Transverse colon (tissue), 4 donors: Measurements from ENCODE around the gene LRP11.

Experiments used
- EP300 ChIP-seq: sonication (generic); formaldehyde crosslinking; IDR thresholded peaks from one replicate; pipeline ENCODE4 v1.6.1; 2017; ENCODE audit warnings: antibody characterized with exemption, low read depth
- POLR2A ChIP-seq: fragments of 450-650 bp; IDR thresholded peaks from one replicate; pipeline ENCODE4 v1.6.1; 2016; ENCODE audit warnings: antibody characterized with exemption, mild to moderate bottlenecking, moderate library complexity
- POLR2AphosphoS5 ChIP-seq, 3 donors: sonication (generic); formaldehyde crosslinking; IDR thresholded peaks; one replicate each; pipeline ENCODE4 v1.6.1; 2016; ENCODE audit warnings: antibody characterized with exemption in 3 of 3
- TF ChIP-seq, protein P1 (sequence below), 5 experiments: fragments of 200-600 bp in 3 of 5; fragments of 450-650 bp in 2 of 5; sonication (generic) in 3 of 5; IDR thresholded peaks; 1 replicate in 2 of 5; 2 replicates in 3 of 5; pipeline ENCODE4 v1.5.1; 2016 to 2017; ENCODE audit warnings: antibody characterized with exemption in 5 of 5, inconsistent platforms in 3 of 5, mild to moderate bottlenecking in 2 of 5, moderate library complexity in 1 of 5

DNA sequence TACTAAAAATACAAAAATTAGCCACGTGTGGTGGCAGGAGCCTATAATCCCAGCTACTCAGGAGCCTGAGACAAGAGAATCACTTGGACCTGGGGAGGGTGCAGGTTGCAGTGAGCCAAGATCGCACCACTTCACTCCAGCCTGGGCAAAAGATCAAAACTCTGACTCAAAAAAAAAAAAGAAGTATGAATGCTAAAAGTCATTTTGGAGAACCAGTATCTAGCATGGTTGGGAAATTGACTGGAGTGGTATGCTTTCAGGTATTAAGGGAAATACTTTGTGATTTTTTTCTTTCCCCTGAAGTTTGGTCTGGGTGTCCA, 84.6 kb downstream of the LRP11 start:
- TF ChIP-seq EP300 (no peak), POLR2A (no peak), POLR2AphosphoS5 (IDR thresholded peaks at IDR 0.05) (no peak)
- TF ChIP-seq, protein P1, sequence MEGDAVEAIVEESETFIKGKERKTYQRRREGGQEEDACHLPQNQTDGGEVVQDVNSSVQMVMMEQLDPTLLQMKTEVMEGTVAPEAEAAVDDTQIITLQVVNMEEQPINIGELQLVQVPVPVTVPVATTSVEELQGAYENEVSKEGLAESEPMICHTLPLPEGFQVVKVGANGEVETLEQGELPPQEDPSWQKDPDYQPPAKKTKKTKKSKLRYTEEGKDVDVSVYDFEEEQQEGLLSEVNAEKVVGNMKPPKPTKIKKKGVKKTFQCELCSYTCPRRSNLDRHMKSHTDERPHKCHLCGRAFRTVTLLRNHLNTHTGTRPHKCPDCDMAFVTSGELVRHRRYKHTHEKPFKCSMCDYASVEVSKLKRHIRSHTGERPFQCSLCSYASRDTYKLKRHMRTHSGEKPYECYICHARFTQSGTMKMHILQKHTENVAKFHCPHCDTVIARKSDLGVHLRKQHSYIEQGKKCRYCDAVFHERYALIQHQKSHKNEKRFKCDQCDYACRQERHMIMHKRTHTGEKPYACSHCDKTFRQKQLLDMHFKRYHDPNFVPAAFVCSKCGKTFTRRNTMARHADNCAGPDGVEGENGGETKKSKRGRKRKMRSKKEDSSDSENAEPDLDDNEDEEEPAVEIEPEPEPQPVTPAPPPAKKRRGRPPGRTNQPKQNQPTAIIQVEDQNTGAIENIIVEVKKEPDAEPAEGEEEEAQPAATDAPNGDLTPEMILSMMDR (IDR thresholded peaks at IDR 0.05) = no peak
